ENCODE results near the gene TRIM42.

Gene TRIM42

DNA sequence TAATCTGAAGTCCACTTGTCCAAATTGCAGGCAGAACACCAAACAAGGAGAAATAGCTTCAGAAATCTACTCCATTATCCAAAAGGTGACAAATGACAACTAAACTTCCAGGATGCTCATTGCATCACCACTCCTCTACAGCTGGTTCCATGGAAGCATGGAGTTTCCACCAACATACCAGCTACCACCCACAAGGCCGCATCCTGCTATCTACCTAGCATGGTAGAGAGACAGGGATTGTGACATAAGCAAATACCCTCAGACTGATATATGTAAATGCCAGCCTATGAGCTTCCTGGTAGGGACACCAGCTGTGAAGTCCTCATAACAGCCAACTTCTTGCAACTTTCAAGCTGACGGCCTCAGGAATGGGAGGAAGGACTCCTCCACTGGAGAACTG, at the start of gene TRIM42:
TSS of gene TRIM42 (plus strand) at position 301 of the 400 bp plus-strand sequence. CDS start 166 bp downstream, outside the sequence.
- TF ChIP-seq, protein P1, sequence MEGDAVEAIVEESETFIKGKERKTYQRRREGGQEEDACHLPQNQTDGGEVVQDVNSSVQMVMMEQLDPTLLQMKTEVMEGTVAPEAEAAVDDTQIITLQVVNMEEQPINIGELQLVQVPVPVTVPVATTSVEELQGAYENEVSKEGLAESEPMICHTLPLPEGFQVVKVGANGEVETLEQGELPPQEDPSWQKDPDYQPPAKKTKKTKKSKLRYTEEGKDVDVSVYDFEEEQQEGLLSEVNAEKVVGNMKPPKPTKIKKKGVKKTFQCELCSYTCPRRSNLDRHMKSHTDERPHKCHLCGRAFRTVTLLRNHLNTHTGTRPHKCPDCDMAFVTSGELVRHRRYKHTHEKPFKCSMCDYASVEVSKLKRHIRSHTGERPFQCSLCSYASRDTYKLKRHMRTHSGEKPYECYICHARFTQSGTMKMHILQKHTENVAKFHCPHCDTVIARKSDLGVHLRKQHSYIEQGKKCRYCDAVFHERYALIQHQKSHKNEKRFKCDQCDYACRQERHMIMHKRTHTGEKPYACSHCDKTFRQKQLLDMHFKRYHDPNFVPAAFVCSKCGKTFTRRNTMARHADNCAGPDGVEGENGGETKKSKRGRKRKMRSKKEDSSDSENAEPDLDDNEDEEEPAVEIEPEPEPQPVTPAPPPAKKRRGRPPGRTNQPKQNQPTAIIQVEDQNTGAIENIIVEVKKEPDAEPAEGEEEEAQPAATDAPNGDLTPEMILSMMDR (conservative IDR thresholded peaks at IDR 0.05; ENCODE audit: low read length): no peak
- TF ChIP-seq EZH2phosphoT487 (IDR thresholded peaks at IDR 0.05; ENCODE audit: borderline replicate concordance): no peak
- Histone ChIP-seq H3K9ac (ENCODE audit: low read depth, low read length, poor library complexity, severe bottlenecking) (no peak within 1 kb of the TSS), H3K9me2 (replicated peaks; ENCODE audit: low read depth, low read length) (no peaks in the 10 kb centered on the region), H4K20me1 (ENCODE audit: insufficient read depth, low read length, poor library complexity, severe bottlenecking) (no peaks in the 10 kb centered on the region), H2AFZ (ENCODE audit: low read length) (no peak within 1 kb of the TSS), H3K79me2 (ENCODE audit: insufficient read depth, low read length) (no peaks in the 10 kb centered on the region), H3K4me2 (ENCODE audit: low read depth, low read length, poor library complexity, severe bottlenecking) (no peak within 1 kb of the TSS), H3K4me3 (ENCODE audit: low read length, poor library complexity, severe bottlenecking) (no peak within 1 kb of the TSS), H3F3A (ENCODE audit: low read depth) (no peaks in the 10 kb centered on the region), H3K9me3 (ENCODE audit: insufficient read depth, low read depth, low read length) (no peaks in the 10 kb centered on the region), H3K27me3 (ENCODE audit: insufficient read depth, low read length, poor library complexity, severe bottlenecking) (no peaks in the 10 kb centered on the region), H3K4me1 (ENCODE audit: insufficient read depth, low read length, poor library complexity, severe bottlenecking) (no peaks in the 10 kb centered on the region), H3K36me3 (ENCODE audit: insufficient read depth, low read length) (no peaks in the 10 kb centered on the region)

DNA sequence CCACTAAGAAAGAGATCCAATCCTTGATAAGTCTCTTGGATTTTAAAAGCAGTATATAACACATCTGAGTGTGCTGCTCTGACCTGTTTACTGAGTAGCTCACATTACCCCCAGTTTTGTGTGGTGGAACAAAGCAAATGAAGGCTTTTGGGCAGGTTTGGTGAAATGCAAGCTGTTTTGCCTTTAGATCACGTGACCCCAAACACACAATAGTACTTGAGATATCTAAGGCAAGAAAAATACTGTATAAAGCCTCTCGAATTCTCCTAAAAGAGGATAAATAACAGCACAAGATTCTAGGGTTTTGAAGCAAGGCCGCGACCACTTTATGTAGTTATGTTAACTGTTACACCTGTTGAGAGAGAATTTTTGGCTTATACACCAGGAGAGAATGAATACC, 49.3 kb upstream of the TRIM42 start:
- TF ChIP-seq, protein P1 (conservative IDR thresholded peaks at IDR 0.05; ENCODE audit: low read length): no peak
- TF ChIP-seq EZH2phosphoT487 (IDR thresholded peaks at IDR 0.05; ENCODE audit: borderline replicate concordance): no peak
- H3K27me3 ChIP-seq (ENCODE audit: insufficient read depth, low read length, poor library complexity, severe bottlenecking): no peaks in the 10 kb centered on the region
- no peaks in the 10 kb centered on the region for H3K79me2 ChIP-seq (ENCODE audit: insufficient read depth, low read length)
- no peaks in the 10 kb centered on the region for H3K9me2 ChIP-seq (replicated peaks; ENCODE audit: low read depth, low read length)
- H3K4me2 ChIP-seq (ENCODE audit: low read depth, low read length, poor library complexity, severe bottlenecking): no peak overlapping the region
- no peak overlapping the region for H3K9ac ChIP-seq (ENCODE audit: low read depth, low read length, poor library complexity, severe bottlenecking)
- no peaks in the 10 kb centered on the region for H3K4me1 ChIP-seq (ENCODE audit: insufficient read depth, low read length, poor library complexity, severe bottlenecking)
- no peaks in the 10 kb centered on the region for H3K36me3 ChIP-seq (ENCODE audit: insufficient read depth, low read length)
- H3F3A ChIP-seq (ENCODE audit: low read depth): no peaks in the 10 kb centered on the region
- no peaks in the 10 kb centered on the region for H4K20me1 ChIP-seq (ENCODE audit: insufficient read depth, low read length, poor library complexity, severe bottlenecking)
- no peak overlapping the region for H2AFZ ChIP-seq (ENCODE audit: low read length)
- no peaks in the 10 kb centered on the region for H3K9me3 ChIP-seq (ENCODE audit: insufficient read depth, low read depth, low read length)
- H3K4me3 ChIP-seq (ENCODE audit: low read length, poor library complexity, severe bottlenecking): no peak overlapping the region

DNA sequence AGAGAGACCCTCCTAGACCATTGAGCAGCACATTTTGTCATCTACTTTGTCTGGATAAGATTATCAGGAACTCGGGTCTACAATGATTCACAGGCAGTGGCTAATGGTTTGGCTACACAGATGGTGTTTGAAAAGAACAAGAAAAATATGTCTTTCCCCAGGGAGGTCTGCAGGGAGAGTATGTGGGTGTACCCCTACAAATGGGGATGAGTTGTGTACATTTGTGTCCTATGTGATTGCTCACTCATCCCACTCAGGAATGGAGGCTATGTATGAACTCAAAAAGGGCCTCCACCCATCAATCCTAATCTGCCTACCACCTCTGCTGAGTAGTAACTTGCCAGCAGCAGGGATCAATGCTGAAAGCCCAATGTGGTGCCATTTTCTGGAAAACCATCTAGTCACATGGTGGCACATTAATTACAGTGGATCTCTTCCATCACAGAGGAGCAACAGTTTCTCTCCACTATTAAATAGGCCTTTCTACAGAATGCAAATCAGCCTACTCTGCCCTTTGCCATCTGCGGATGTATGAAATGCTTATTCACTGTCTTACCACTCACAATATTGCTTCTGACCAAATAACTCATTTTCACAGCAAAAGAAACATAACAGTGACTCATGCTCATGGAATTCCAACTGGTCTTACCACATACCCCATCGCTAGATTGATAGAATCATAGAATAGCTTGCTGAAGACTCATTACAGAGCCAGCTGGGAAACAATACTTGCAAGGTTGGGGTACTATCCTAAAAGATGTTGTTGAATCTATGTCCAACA, 48.3 kb upstream of the TRIM42 start:
- no peaks in the 10 kb centered on the region for H4K20me1 ChIP-seq (ENCODE audit: insufficient read depth, low read length, poor library complexity, severe bottlenecking)
- H3K4me3 ChIP-seq (ENCODE audit: low read length, poor library complexity, severe bottlenecking): no peak overlapping the region

More for the DNA sequence above, 48.3 kb upstream of the TRIM42 start:
- Histone ChIP-seq H2AFZ (ENCODE audit: low read length) (no peak overlapping the region), H3K27me3 (ENCODE audit: insufficient read depth, low read length, poor library complexity, severe bottlenecking) (no peaks in the 10 kb centered on the region), H3K9ac (ENCODE audit: low read depth, low read length, poor library complexity, severe bottlenecking) (no peak overlapping the region), H3K36me3 (ENCODE audit: insufficient read depth, low read length) (no peaks in the 10 kb centered on the region), H3K4me1 (ENCODE audit: insufficient read depth, low read length, poor library complexity, severe bottlenecking) (no peaks in the 10 kb centered on the region), H3K4me2 (ENCODE audit: low read depth, low read length, poor library complexity, severe bottlenecking) (no peak overlapping the region), H3K9me3 (ENCODE audit: insufficient read depth, low read depth, low read length) (no peaks in the 10 kb centered on the region), H3F3A (ENCODE audit: low read depth) (no peaks in the 10 kb centered on the region), H3K9me2 (replicated peaks; ENCODE audit: low read depth, low read length) (no peaks in the 10 kb centered on the region), H3K79me2 (ENCODE audit: insufficient read depth, low read length) (no peaks in the 10 kb centered on the region)
- TF ChIP-seq, protein P1 (conservative IDR thresholded peaks at IDR 0.05; ENCODE audit: low read length): no peak
- no peak for TF ChIP-seq EZH2phosphoT487 (IDR thresholded peaks at IDR 0.05; ENCODE audit: borderline replicate concordance)

All from Loucy (cell line).